ENCODE results near the gene ENC1. TPM values are rescaled to one million over a fixed set of nuclear protein-coding genes. Genes with fewer than 3 reads are reported as not detected.

The ENC1 gene
- total RNA-seq, 1 experiment from 2014 or later = 24.5 TPM

DNA sequence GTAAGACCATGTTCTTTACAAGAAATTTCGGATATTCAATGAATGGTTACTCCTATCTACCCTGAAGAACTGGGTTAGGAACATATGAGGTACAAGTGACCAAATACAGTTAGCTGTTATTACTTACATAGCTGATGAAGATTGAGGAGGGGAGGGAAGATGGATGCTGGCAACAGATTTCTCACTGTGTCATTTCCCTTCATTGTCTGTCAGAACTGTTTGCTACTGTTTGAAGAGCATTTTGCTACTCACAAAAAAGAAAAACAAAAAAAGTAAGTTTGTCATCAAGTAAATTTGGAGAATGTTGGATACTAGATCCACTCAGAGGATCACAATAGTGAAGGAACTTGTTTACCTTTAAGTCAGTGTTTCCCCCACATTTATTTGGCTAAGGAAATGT lies 53.7 kb downstream of the ENC1 start:
- intact Hi-C loops (cut with micrococcal nuclease) = no loop called here
- H3K79me2 ChIP-seq (ENCODE audit: low read length) = no peaks in the 10 kb centered on the region
- H3K9me2 ChIP-seq (replicated peaks; ENCODE audit: low read length) = no peaks in the 10 kb centered on the region
- DNase-seq = no peak
- no peaks in the 10 kb centered on the region for H4K20me1 ChIP-seq (ENCODE audit: low read length)
- H3K9ac ChIP-seq (ENCODE audit: low read length) = no peak overlapping the region
- no peaks in the 10 kb centered on the region for H3K9me3 ChIP-seq (ENCODE audit: low read length)
- no peaks in the 10 kb centered on the region for H3F3A ChIP-seq (ENCODE audit: low read length, unreplicated experiment)
- ChIA-PET CTCF (no interaction called here), POLR2A (ENCODE audit: unreplicated experiment) (no interaction called here)
- ATAC-seq = no peak
- no peak overlapping the region for H3K27ac ChIP-seq (ENCODE audit: low read length)
- BruUV-seq (replicated peaks) = no TSS peak
- TF ChIP-seq, protein P1, sequence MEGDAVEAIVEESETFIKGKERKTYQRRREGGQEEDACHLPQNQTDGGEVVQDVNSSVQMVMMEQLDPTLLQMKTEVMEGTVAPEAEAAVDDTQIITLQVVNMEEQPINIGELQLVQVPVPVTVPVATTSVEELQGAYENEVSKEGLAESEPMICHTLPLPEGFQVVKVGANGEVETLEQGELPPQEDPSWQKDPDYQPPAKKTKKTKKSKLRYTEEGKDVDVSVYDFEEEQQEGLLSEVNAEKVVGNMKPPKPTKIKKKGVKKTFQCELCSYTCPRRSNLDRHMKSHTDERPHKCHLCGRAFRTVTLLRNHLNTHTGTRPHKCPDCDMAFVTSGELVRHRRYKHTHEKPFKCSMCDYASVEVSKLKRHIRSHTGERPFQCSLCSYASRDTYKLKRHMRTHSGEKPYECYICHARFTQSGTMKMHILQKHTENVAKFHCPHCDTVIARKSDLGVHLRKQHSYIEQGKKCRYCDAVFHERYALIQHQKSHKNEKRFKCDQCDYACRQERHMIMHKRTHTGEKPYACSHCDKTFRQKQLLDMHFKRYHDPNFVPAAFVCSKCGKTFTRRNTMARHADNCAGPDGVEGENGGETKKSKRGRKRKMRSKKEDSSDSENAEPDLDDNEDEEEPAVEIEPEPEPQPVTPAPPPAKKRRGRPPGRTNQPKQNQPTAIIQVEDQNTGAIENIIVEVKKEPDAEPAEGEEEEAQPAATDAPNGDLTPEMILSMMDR (conservative IDR thresholded peaks at IDR 0.05; ENCODE audit: low read depth, low read length) = no peak
- TF ChIP-seq EZH2phosphoT487 (IDR thresholded peaks at IDR 0.05; ENCODE audit: borderline replicate concordance, low read length) (no peak), EZH2 (IDR thresholded peaks at IDR 0.05; ENCODE audit: low read length, unreplicated experiment) (no peak)
- no peaks in the 10 kb centered on the region for H3K27me3 ChIP-seq (ENCODE audit: low read length)
- H3K36me3 ChIP-seq (ENCODE audit: low read depth, low read length) = no peaks in the 10 kb centered on the region
- no peak overlapping the region for H3K4me3 ChIP-seq (ENCODE audit: low read length)
- H3K4me1 ChIP-seq (ENCODE audit: insufficient read depth, low read length) = no peaks in the 10 kb centered on the region; the same call in 1 of the 2 replicates
- no peak overlapping the region for H2AFZ ChIP-seq (ENCODE audit: low read length)
- H3K4me2 ChIP-seq (ENCODE audit: low read length) = no peak overlapping the region

DNA sequence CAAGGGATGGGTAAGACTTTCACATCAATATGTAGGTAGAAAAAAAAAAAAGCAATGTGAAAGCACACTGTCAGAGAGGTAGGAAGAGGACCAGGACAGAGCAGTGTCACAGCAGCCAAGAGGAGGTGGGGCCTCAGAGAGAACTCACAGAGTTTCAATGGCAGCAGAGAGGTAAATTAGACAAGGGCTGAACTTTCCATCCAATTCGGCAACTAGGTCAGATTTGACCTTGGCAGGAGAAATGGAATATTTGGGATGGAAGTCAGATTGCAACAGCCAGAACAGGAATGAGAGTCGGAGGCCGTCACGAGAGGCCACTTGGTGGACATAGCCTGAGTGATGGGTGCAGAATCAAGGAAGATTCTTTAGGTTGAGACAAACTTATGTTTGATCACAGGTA lies 57.7 kb downstream of the ENC1 start:
- ChIA-PET CTCF (no interaction called here), POLR2A (ENCODE audit: unreplicated experiment) (no interaction called here)
- Histone ChIP-seq H3K36me3 (ENCODE audit: low read depth, low read length) (no peaks in the 10 kb centered on the region), H3K27me3 (ENCODE audit: low read length) (no peaks in the 10 kb centered on the region), H3K9me3 (ENCODE audit: low read length) (no peaks in the 10 kb centered on the region), H3K4me2 (ENCODE audit: low read length) (no peak overlapping the region), H3K9me2 (replicated peaks; ENCODE audit: low read length) (no peaks in the 10 kb centered on the region), H4K20me1 (ENCODE audit: low read length) (no peaks in the 10 kb centered on the region), H3K9ac (ENCODE audit: low read length) (no peak overlapping the region), H3K4me3 (ENCODE audit: low read length) (no peak overlapping the region), H3K27ac (ENCODE audit: low read length) (no peak overlapping the region), H3K4me1 (ENCODE audit: insufficient read depth, low read length) (no peaks in the 10 kb centered on the region; the same call in 1 of the 2 replicates), H3K79me2 (ENCODE audit: low read length) (no peaks in the 10 kb centered on the region), H3F3A (ENCODE audit: low read length, unreplicated experiment) (no peaks in the 10 kb centered on the region), H2AFZ (ENCODE audit: low read length) (no peak overlapping the region)
- DNase-seq (no peak), ATAC-seq (no peak)
- TF ChIP-seq EZH2phosphoT487 (IDR thresholded peaks at IDR 0.05; ENCODE audit: borderline replicate concordance, low read length) = no peak
- TF ChIP-seq, protein P1 (conservative IDR thresholded peaks at IDR 0.05; ENCODE audit: low read depth, low read length) = no peak
- no peak for TF ChIP-seq EZH2 (IDR thresholded peaks at IDR 0.05; ENCODE audit: low read length, unreplicated experiment)
- no TSS peak for BruUV-seq (replicated peaks)
- intact Hi-C loops (cut with micrococcal nuclease) = no loop called here

DNA sequence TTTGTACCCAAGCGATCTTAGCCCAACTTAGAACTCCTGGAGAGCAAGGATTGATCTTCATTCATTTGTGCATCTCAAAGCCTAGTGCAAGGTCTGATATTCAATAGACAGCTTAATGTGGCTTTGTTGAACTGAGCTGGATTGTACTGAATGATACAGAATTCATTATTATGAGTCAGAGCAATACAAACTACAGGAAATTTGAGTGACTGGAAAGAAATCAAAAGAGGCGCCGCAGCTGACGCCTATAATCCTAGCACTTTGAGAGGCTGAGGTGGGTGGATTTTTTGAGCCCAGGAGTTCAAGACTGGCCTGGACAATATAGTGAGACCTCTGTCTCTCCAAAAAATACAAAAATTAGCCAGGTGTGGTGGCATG lies 58.6 kb downstream of the ENC1 start:
- H4K20me1 ChIP-seq (ENCODE audit: low read length) = no peaks in the 10 kb centered on the region
- no peaks in the 10 kb centered on the region for H3K36me3 ChIP-seq (ENCODE audit: low read depth, low read length)
- H3K9ac ChIP-seq (ENCODE audit: low read length) = no peak overlapping the region
- TF ChIP-seq EZH2 (IDR thresholded peaks at IDR 0.05; ENCODE audit: low read length, unreplicated experiment) = no peak
- TF ChIP-seq, protein P1 (conservative IDR thresholded peaks at IDR 0.05; ENCODE audit: low read depth, low read length) = no peak
- no peak for TF ChIP-seq EZH2phosphoT487 (IDR thresholded peaks at IDR 0.05; ENCODE audit: borderline replicate concordance, low read length)
- no peak overlapping the region for H3K4me2 ChIP-seq (ENCODE audit: low read length)
- H3K4me1 ChIP-seq (ENCODE audit: insufficient read depth, low read length) = peaks cover 5% of the 10 kb centered on the region
- no peaks in the 10 kb centered on the region for H3F3A ChIP-seq (ENCODE audit: low read length, unreplicated experiment)
- ATAC-seq = peak; percentile 63
- no peak overlapping the region for H2AFZ ChIP-seq (ENCODE audit: low read length)
- ChIA-PET CTCF (no interaction called here), POLR2A (ENCODE audit: unreplicated experiment) (no interaction called here)
- H3K27ac ChIP-seq (ENCODE audit: low read length) = no peak overlapping the region
- no TSS peak for BruUV-seq (replicated peaks)
- no peaks in the 10 kb centered on the region for H3K9me3 ChIP-seq (ENCODE audit: low read length)
- no peaks in the 10 kb centered on the region for H3K79me2 ChIP-seq (ENCODE audit: low read length)
- intact Hi-C loops (cut with micrococcal nuclease) = no loop called here
- no peaks in the 10 kb centered on the region for H3K9me2 ChIP-seq (replicated peaks; ENCODE audit: low read length)
- DNase-seq = peak; percentile 20
- H3K27me3 ChIP-seq (ENCODE audit: low read length) = no peaks in the 10 kb centered on the region
- no peak overlapping the region for H3K4me3 ChIP-seq (ENCODE audit: low read length)
